ENCODE results near the gene KRTAP10-7. TPM values are rescaled to one million over a fixed set of nuclear protein-coding genes. Genes with fewer than 3 reads are reported as not detected.
A peak's percentile ranks its signal among the peaks of the same experiment; 100 is the strongest.

Gene KRTAP10-7
- total RNA-seq, 2 experiments from 2014 or later = not detected

DNA sequence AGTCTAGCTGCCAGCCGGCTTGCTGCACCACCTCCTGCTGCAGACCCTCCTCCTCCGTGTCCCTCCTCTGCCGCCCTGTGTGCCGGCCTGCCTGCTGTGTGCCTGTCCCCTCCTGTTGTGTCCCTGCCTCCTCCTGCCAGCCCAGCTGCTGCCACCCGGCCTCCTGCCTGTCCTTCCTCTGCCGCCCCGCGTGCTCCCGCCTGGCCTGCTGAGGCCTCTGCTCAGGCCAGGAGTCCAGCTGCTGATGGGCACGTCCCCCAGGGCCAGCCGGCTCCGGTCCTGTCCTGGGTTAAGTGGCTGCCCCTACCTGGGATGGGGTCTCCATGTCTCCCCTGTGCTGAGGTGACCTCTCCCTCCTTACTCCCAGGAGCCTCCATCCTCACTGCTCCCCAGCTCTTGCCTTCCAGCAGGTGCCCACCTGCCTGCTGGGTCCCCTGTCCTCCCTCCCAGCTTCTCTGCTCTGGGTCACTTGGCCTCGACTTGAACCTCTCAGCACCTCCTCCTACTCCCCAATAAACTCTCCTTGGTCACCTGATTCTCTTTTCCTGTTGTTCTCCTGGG, 12.4 kb downstream of the KRTAP10-7 start:
- Mint-ChIP-seq H3K9me3 (peaks cover 20% of the 10 kb centered on the region), H3K4me1 (ENCODE audit: low read depth) (peaks cover 19% of the 10 kb centered on the region), H3K4me3 (no peak overlapping the region), H3K27ac (no peak overlapping the region), H3K27me3 (ENCODE audit: low read depth) (no peaks in the 10 kb centered on the region), H3K36me3 (ENCODE audit: low read depth) (no peaks in the 10 kb centered on the region)
- intact Hi-C loops (cut with micrococcal nuclease) = no loop called here
- no peak for DNase-seq
- CTCF ChIA-PET = interaction anchor here (0.7 kb wide), 1 partner anchor 16 kb away, joined by 3 read pairs; no protein-coding TSS in a partner anchor

DNA sequence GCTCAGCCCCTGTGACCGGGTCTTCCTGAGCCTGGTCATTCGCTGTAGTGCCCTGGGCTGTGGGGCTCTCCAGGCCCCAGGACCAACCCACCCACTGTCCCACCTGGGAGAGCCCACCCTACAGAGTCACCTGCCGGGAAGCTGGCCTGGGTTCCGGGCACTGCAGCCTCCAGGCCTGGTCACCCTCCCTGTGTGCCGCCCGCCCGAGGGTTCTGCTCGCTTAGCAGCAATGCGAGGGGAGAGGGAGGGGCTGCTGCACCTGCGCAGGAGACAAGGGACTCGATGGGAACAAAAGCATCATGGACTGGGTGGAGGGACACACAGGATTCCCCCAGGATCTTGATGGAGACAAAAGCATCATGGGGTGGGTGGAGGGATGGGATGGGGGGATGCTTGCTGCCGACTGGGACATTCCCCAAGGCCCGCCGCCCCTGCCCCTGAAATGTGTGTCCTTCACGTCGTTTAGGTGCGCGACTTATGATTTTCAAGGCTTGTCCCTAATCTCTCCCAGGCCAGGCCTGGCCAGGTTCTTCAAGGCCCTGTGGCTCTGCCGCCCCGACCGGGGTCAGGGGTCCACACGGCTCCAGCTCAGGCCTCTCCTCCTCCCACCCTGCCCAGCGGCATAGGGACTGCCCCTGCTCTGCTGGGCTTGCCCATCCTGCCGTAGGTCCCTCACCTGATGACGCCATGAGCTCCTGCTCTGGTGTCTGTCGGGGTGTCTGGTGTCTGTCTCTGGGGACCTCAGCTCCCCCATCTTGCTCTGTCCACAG, 13.2 kb downstream of the KRTAP10-7 start:
- Mint-ChIP-seq H3K4me3 (no peak overlapping the region), H3K9me3 (peaks cover 23% of the 10 kb centered on the region), H3K27ac (no peak overlapping the region), H3K4me1 (ENCODE audit: low read depth) (peaks cover 25% of the 10 kb centered on the region), H3K27me3 (ENCODE audit: low read depth) (no peaks in the 10 kb centered on the region), H3K36me3 (ENCODE audit: low read depth) (no peaks in the 10 kb centered on the region)
- CTCF ChIA-PET = no interaction called here
- DNase-seq = no peak
- intact Hi-C loops (cut with micrococcal nuclease) = no loop called here

DNA sequence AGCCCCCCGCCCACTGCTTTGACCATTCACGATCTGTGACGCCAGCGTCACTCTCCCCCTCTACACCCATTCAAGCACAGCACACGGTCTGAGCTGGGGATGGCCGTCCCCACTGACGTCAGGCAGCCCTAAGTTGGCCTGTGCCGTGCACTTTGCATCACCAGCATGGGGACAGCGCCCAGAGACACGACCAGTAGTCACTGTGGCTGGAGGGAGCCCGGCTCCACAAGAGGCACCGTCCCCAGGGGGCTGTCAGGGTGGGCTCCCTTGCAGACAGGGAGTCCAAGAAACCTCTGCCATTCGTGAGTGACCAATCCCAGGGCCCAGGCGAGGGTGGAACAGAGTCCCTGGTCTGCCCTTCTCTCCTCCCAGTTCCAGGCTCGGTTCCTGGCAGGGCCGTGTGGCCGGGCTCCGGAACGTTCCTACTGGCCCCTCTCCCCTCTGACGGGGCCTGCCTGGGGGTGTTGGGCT, 13.8 kb downstream of the KRTAP10-7 start:
- Mint-ChIP-seq H3K27ac (no peak overlapping the region), H3K36me3 (ENCODE audit: low read depth) (peaks cover 3% of the 10 kb centered on the region), H3K27me3 (ENCODE audit: low read depth) (no peaks in the 10 kb centered on the region), H3K4me1 (ENCODE audit: low read depth) (peaks cover 31% of the 10 kb centered on the region), H3K9me3 (peaks cover 24% of the 10 kb centered on the region), H3K4me3 (no peak overlapping the region)
- DNase-seq = no peak
- CTCF ChIA-PET = no interaction called here
- intact Hi-C loops (cut with micrococcal nuclease) = no loop called here

DNA sequence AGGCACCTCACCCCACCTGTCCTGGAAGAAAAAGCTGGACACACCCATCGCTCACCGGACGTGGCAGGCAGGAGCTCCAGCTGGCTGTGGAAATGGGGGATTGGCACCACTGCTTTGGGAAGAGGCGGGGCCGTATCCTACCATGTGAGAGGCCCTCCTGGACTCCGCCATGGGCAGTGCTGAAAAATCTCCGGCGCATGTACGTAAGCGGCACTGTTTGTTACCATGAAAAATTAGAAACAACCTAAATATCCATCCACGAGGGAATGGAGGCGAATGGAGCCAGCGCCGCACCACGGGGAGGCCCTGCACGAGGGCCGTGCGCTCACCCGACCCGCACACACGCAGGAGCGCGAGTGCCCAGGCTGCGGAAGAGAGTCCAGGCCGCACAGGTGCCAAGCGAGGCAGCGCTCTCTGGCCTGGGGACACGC, 14.6 kb downstream of the KRTAP10-7 start:
- no peak for DNase-seq
- CTCF ChIA-PET = interaction anchor here (0.7 kb wide), 1 partner anchor 342 kb away, joined by 3 read pairs; no protein-coding TSS in a partner anchor
- H3K36me3 Mint-ChIP-seq (ENCODE audit: low read depth) = peaks cover 9% of the 10 kb centered on the region
- H3K27me3 Mint-ChIP-seq (ENCODE audit: low read depth) = no peaks in the 10 kb centered on the region
- no peak overlapping the region for H3K4me3 Mint-ChIP-seq
- peaks cover 38% of the 10 kb centered on the region for H3K4me1 Mint-ChIP-seq (ENCODE audit: low read depth)
- no peak overlapping the region for H3K27ac Mint-ChIP-seq
- intact Hi-C loops (cut with micrococcal nuclease) = no loop called here
- H3K9me3 Mint-ChIP-seq = peaks cover 24% of the 10 kb centered on the region

DNA sequence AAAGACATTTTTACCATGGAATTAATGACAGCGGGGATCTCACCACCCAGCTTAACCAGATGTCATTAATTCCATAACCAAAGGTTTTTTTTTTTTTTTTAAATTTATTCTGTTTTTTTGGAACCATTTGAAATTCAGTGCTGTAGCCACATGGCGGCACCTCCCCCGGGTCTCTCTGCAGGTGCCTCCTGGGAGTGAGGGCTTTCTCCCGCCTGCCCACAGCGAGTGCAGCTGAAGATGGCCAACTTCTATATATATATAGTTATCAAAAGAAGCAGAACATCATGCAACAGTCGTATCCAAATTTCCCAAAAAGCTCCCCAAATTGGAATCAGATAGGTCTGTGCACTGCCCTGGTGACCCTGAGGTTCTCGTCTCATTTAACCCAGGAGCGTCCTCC, 15.1 kb downstream of the KRTAP10-7 start:
- Mint-ChIP-seq H3K9me3 (peaks cover 23% of the 10 kb centered on the region), H3K27ac (no peak overlapping the region), H3K36me3 (ENCODE audit: low read depth) (peaks cover 12% of the 10 kb centered on the region), H3K4me3 (no peak overlapping the region), H3K27me3 (ENCODE audit: low read depth) (no peaks in the 10 kb centered on the region), H3K4me1 (ENCODE audit: low read depth) (peaks cover 38% of the 10 kb centered on the region)
- CTCF ChIA-PET = interaction anchor here (0.7 kb wide), 1 partner anchor 341 kb away, joined by 3 read pairs; no protein-coding TSS in a partner anchor
- no peak for DNase-seq
- intact Hi-C loops (cut with micrococcal nuclease) = no loop called here

DNA sequence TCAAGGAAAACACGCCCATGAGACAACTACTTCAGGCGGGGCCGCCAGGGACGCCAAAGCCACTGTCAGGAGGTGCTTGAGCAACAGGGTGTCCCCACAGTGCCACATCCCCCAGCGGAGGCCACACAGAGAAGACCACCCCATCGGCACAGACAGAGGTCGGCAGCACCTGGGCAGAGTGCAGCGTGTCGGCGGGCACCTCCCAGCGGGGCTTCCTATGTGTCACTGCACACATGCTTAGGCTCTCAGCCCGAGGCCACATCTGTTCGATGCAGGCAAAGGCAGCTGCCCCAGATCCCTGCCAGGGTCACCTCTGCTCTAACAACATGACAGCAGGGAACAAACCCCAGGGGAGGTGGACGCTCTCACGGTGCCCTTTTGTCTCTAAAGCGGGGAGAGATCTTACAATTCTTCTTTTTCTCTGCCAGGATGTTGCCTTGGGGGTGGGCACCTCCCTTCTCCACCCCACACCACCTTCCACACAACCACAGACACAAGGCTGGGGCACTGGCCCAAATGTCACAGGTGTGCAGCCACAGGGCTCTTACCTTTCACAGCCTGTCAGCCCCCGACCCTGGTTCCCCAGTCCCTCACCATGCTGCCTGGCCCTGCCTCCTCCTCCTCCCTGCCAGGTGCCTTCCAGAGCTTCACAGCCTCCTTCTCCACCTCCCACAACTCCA, 15.7 kb downstream of the KRTAP10-7 start:
- CTCF ChIA-PET = interaction anchor here (1.1 kb wide), 1 partner anchor 521 kb away, joined by 3 read pairs; no protein-coding TSS in a partner anchor
- H3K27ac Mint-ChIP-seq = no peak overlapping the region

DNA sequence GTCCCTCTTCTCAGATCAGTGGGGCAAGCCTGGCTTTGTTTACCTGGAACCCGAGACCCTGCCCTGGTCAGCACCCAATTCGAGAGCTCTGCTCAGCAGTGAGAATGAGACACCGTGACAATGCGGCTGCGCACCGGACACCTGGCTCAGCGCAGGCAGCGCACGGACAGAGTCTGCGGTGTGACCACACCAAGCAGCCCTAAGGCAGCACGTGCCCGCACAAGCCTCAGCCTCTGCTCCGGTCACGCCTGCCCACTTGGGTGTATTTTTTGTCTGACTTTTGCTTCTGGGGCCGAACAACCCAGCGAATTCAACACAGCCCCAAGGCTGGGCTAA, 16.2 kb downstream of the KRTAP10-7 start:
- Mint-ChIP-seq H3K4me1 (ENCODE audit: low read depth) (peaks cover 40% of the 10 kb centered on the region), H3K9me3 (peaks cover 23% of the 10 kb centered on the region), H3K27ac (no peak overlapping the region), H3K36me3 (ENCODE audit: low read depth) (peaks cover 16% of the 10 kb centered on the region), H3K4me3 (no peak overlapping the region), H3K27me3 (ENCODE audit: low read depth) (no peaks in the 10 kb centered on the region)
- CTCF ChIA-PET = interaction anchor here (1.1 kb wide), 1 partner anchor 521 kb away, joined by 3 read pairs; no protein-coding TSS in a partner anchor
- intact Hi-C loops (cut with micrococcal nuclease) = no loop called here
- no peak for DNase-seq

More for the DNA sequence above, 15.7 kb downstream of the KRTAP10-7 start:
- no peaks in the 10 kb centered on the region for H3K27me3 Mint-ChIP-seq (ENCODE audit: low read depth)
- no peak overlapping the region for H3K4me3 Mint-ChIP-seq
- DNase-seq = no peak
- H3K4me1 Mint-ChIP-seq (ENCODE audit: low read depth) = peaks cover 40% of the 10 kb centered on the region
- intact Hi-C loops (cut with micrococcal nuclease) = no loop called here
- H3K9me3 Mint-ChIP-seq = peaks cover 26% of the 10 kb centered on the region
- peaks cover 16% of the 10 kb centered on the region for H3K36me3 Mint-ChIP-seq (ENCODE audit: low read depth)

DNA sequence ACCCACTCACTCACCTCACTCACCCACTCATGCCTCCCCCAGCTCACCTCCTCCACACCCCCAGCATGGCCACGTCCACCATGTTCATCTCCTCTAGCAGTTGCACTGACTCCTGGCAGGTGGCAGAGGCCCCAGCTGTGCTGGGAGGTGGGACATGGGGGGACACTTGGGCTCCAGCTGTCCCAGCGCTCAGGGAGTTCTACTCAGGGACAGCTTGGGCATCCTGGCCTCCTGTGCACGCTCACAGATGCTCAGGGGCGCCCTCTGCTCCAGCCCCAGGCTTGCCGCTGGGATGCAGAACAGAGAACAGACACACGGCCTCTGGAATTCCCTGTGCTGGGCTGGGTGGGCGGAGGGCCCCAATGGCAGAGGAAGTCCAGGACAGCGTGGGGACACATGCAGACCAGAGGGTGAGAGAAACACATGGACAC, 16.7 kb downstream of the KRTAP10-7 start:
- Mint-ChIP-seq H3K4me3 (no peak overlapping the region), H3K36me3 (ENCODE audit: low read depth) (peaks cover 16% of the 10 kb centered on the region), H3K4me1 (ENCODE audit: low read depth) (peaks cover 40% of the 10 kb centered on the region), H3K27me3 (ENCODE audit: low read depth) (no peaks in the 10 kb centered on the region), H3K27ac (peak overlapping the region; percentile 31), H3K9me3 (peaks cover 25% of the 10 kb centered on the region)
- intact Hi-C loops (cut with micrococcal nuclease) = no loop called here
- CTCF ChIA-PET = interaction anchor here (1.1 kb wide), 1 partner anchor 520 kb away, joined by 3 read pairs; no protein-coding TSS in a partner anchor
- DNase-seq = no peak

DNA sequence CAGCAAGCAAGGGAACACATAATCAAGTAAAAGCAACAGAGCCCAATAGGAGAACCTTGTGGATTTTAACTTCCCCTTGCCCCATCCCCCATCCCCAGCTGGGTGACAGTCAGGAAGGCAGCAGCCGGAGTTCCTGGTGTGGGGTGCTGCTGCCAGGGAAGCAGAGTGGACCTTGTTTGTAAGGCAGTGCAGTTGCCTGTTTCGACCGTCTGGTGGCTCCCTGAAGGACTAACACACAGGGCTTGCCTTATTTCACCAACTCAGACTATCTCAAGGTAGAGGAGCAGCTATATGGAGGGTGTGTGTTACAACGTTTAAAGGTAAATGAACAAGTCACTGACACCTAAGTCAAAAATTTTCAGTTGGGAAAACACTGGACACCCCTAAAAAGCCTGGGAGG, 18.1 kb downstream of the KRTAP10-7 start:
- Mint-ChIP-seq H3K27ac (peak overlapping the region; percentile 93), H3K4me1 (ENCODE audit: low read depth) (peaks cover 40% of the 10 kb centered on the region), H3K27me3 (ENCODE audit: low read depth) (no peaks in the 10 kb centered on the region), H3K9me3 (peaks cover 33% of the 10 kb centered on the region), H3K36me3 (ENCODE audit: low read depth) (peaks cover 16% of the 10 kb centered on the region), H3K4me3 (peak overlapping the region; percentile 53)
- DNase-seq = peak; percentile 18
- CTCF ChIA-PET = interaction anchor here (0.7 to 1.2 kb wide), 4 partner anchors 33 to 183 kb away, joined by 3 read pairs; partner anchors contain the start of gene UBE2G2
- intact Hi-C loops (cut with micrococcal nuclease) = no loop called here

DNA sequence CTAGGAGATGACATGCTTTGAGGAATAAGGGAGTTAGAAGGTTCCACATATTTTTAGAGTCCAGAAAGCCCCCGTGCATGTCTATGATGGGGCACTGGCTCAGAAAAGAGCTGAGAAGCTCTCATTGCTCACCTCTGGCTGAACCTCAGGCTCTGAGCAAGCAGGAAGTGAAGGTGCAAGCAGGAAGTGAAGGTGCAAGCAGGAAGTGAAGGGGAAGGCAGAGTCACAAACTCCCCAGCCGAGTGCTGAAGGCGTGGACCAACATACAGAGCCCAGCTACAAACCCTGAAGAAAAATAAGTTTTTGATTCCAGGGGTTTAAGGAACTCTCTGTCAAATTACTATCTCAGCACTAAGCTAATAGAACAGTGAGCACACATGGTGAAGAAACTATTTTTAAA, 18.5 kb downstream of the KRTAP10-7 start:
- Mint-ChIP-seq H3K36me3 (ENCODE audit: low read depth) (peaks cover 16% of the 10 kb centered on the region), H3K27ac (peak overlapping the region; percentile 93), H3K27me3 (ENCODE audit: low read depth) (no peaks in the 10 kb centered on the region), H3K4me1 (ENCODE audit: low read depth) (peaks cover 40% of the 10 kb centered on the region), H3K4me3 (peak overlapping the region; percentile 53), H3K9me3 (peaks cover 37% of the 10 kb centered on the region)
- CTCF ChIA-PET = interaction anchor here (0.7 to 1.2 kb wide), 5 partner anchors 17 to 182 kb away, joined by 3 read pairs; partner anchors contain the start of gene UBE2G2
- peak; percentile 77 for DNase-seq
- intact Hi-C loops (cut with micrococcal nuclease) = loop anchor here (1.0 kb wide), 2 partner anchors 39 to 72 kb away; no protein-coding TSS in a partner anchor

DNA sequence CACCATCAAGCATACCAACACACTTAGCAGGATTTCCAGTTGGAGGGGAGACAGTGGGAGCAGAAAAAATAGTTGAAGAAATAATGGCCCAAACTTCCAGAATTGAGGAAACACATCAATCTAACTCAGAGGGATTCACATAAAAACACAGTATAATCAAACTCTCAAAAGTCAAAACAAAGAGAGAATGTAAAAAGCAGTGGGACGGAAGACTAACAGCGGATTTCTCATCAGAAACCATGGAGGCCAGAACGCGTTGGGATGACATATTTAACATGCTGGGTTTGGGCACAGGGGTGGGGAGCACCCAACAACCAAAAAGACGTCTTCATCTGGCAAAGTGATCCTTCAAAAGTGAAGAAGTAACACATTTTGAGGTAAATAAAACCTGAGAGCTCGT, 19.5 kb downstream of the KRTAP10-7 start:
- CTCF ChIA-PET = interaction anchor here (1.2 kb wide), 1 partner anchor 18 kb away, joined by 3 read pairs; no protein-coding TSS in a partner anchor
- H3K27ac Mint-ChIP-seq = peak overlapping the region; percentile 93

DNA sequence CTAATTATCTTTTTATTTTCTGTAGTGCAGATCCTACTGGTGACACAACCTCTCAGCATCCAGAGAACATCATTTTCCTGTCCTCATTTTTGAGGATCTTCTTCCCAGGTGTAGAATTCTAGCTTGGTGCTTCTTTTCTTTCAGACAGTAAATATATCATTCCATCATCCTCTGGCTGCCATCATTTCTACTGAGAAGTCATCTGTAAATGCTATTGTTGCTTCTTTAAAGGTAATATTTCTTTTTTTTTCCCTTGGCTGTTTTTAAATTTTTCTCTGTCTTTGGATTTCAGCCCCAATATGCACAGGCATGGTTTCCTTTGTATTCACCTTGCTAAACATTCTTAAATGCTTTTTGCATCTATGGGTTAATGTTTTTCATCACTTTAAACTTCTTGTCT, 23.2 kb downstream of the KRTAP10-7 start:
- intact Hi-C loops (cut with micrococcal nuclease) = no loop called here
- no peak overlapping the region for H3K4me3 Mint-ChIP-seq
- no peak for DNase-seq
- CTCF ChIA-PET = no interaction called here
- no peak overlapping the region for H3K27ac Mint-ChIP-seq
- peaks cover 46% of the 10 kb centered on the region for H3K9me3 Mint-ChIP-seq
- no peaks in the 10 kb centered on the region for H3K27me3 Mint-ChIP-seq (ENCODE audit: low read depth)
- H3K4me1 Mint-ChIP-seq (ENCODE audit: low read depth) = peaks cover 22% of the 10 kb centered on the region
- H3K36me3 Mint-ChIP-seq (ENCODE audit: low read depth) = peaks cover 16% of the 10 kb centered on the region

More for the DNA sequence above, 19.5 kb downstream of the KRTAP10-7 start:
- DNase-seq = no peak
- intact Hi-C loops (cut with micrococcal nuclease) = loop anchor here (1.0 kb wide), 2 partner anchors 38 to 73 kb away; no protein-coding TSS in a partner anchor
- Mint-ChIP-seq H3K36me3 (ENCODE audit: low read depth) (peaks cover 16% of the 10 kb centered on the region), H3K27me3 (ENCODE audit: low read depth) (no peaks in the 10 kb centered on the region), H3K4me1 (ENCODE audit: low read depth) (peaks cover 40% of the 10 kb centered on the region), H3K4me3 (no peak overlapping the region), H3K9me3 (peaks cover 47% of the 10 kb centered on the region)
